SU-DHL-6 (cell line): ENCODE results near the gene YWHAQ.

ENCODE experiments used
- H2AFZ ChIP-seq: fragments of 200-600 bp; sonication (generic); 2 replicates; pipeline ENCODE4 v1.6.1; 2014; ENCODE audit warnings: low read depth, mild to moderate bottlenecking, moderate library complexity, mixed read lengths, antibody characterized with exemption, low read length; ENCODE audit not compliant: severe bottlenecking
- H3F3A ChIP-seq: fragments of 200-600 bp; shearing (Covaris generic); 2 replicates; pipeline ENCODE4 v1.6.0; 2016; ENCODE audit warnings: antibody characterized with exemption, mild to moderate bottlenecking; ENCODE audit not compliant: insufficient read depth
- H3K27ac ChIP-seq: fragments of 200-600 bp; sonication (generic); 2 replicates; pipeline ENCODE4 v1.5.1; 2016; ENCODE audit warnings: low read depth, mild to moderate bottlenecking, low read length, moderate library complexity, mixed read lengths
- H3K27me3 ChIP-seq: fragments of 200-600 bp; sonication (generic), shearing (Covaris generic); 2 replicates; pipeline ENCODE4 v1.6.0; 2014; ENCODE audit warnings: mild to moderate bottlenecking, low read length
- H3K36me3 ChIP-seq: fragments of 200-600 bp; sonication (generic); 2 replicates; pipeline ENCODE4 v1.6.1; 2014; ENCODE audit warnings: mild to moderate bottlenecking, low read length, mixed read lengths
- H3K4me2 ChIP-seq: fragments of 300-600, 200-600 bp; shearing (Covaris generic), sonication (generic); 2 replicates; pipeline ENCODE4 v1.6.0; 2014; ENCODE audit warnings: low read length, low read depth, mild to moderate bottlenecking; ENCODE audit not compliant: poor library complexity, severe bottlenecking
- H3K4me3 ChIP-seq: fragments of 200-600 bp; sonication (generic); 2 replicates; pipeline ENCODE4 v1.5.1; 2014; ENCODE audit warnings: antibody characterized with exemption, low read length, mild to moderate bottlenecking, mixed read lengths; ENCODE audit not compliant: insufficient read depth, poor library complexity, severe bottlenecking
- H3K79me2 ChIP-seq: fragments of 200-600 bp; sonication (generic); 2 replicates; pipeline ENCODE4 v1.6.1; 2014; ENCODE audit warnings: mild to moderate bottlenecking, low read length, moderate library complexity; ENCODE audit not compliant: insufficient read depth
- H3K9ac ChIP-seq: fragments of 200-600 bp; sonication (generic); 2 replicates; pipeline ENCODE4 v1.7.0; 2014; ENCODE audit warnings: mild to moderate bottlenecking, low read length
- H3K9me2 ChIP-seq: fragments of 200-600 bp; sonication (generic); replicated peaks from 2 replicates; pipeline ENCODE4 v1.6.1; 2014; ENCODE audit warnings: low read length; ENCODE audit not compliant: insufficient read depth
- H3K9me3 ChIP-seq: fragments of 200-600 bp; sonication (generic); 2 replicates; pipeline ENCODE4 v1.6.1; 2014; ENCODE audit warnings: low read length, mixed read lengths; ENCODE audit not compliant: insufficient read depth
- H4K20me1 ChIP-seq: fragments of 200-600 bp; sonication (generic); 2 replicates; pipeline ENCODE4 v1.6.1; 2014; ENCODE audit warnings: low read depth, mild to moderate bottlenecking, antibody characterized with exemption, low read length, moderate library complexity, mixed read lengths
- CTCF ChIP-seq: fragments of 200-600 bp; sonication (generic); IDR thresholded peaks from one replicate; pipeline ENCODE4 v1.5.1; 2017; ENCODE audit warnings: antibody characterized with exemption, mild to moderate bottlenecking, low read length, moderate library complexity; ENCODE audit not compliant: insufficient read depth, poor library complexity, severe bottlenecking
- EZH2phosphoT487 ChIP-seq: fragments of 200-600 bp; sonication (generic), shearing (Covaris generic); conservative IDR thresholded peaks from 2 replicates; pipeline ENCODE4 v1.6.1; 2018; ENCODE audit warnings: mild to moderate bottlenecking, antibody characterized with exemption, low read length, moderate library complexity, mixed read lengths

YWHAQ gene

DNA sequence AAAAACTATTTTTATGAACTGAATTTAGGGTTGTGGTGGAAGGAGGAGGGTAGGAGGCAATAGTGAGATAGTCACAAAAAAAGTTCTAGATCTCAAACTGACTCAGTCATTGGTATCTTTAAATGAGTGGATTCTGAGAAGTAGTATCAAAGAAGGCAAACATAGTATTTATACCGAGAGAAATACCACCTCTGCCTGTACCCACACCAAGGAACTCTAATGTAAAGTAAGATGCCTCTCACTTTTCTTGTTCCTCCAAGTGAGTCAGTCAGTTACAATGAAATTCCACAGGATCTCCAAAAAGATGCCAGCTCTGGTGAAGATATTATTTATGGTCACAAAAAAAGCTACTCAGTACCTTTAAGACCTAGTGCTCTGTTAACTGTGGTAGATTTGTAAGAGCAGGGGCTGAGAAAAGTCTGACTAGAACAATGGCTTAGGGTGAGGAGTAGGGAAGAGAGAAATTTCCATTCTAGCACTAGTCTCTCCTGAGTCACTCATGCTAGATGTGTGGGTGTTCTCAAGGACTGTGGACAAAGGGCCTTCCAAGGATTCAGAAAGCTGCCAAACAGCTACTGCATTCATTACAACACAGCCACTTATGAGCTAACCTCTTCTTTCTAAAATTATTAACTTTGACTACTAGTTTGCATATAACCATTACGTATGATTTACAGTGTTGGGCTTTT is 36.3 kb downstream of the YWHAQ start:
- Histone ChIP-seq H3K9me3 (no peaks in the 10 kb centered on the region), H3F3A (0 out of 2 replicates have a peak, but pooled peaks cover 3% of the 10 kb centered on the region), H4K20me1 (no peaks in the 10 kb centered on the region; the same call in 1 of the 2 replicates), H2AFZ (no peak overlapping the region), H3K4me3 (no peak overlapping the region), H3K27ac (no peak overlapping the region), H3K27me3 (no peaks in the 10 kb centered on the region), H3K79me2 (peaks cover 88% of the 10 kb centered on the region), H3K4me2 (no peak overlapping the region), H3K36me3 (peaks cover 24% of the 10 kb centered on the region), H3K9me2 (no peaks in the 10 kb centered on the region), H3K9ac (no peak overlapping the region)
- TF ChIP-seq EZH2phosphoT487 (no peak), CTCF (no peak)

GRCh38 chr2:9593925-9594324 is 36.9 kb downstream of the YWHAQ start:
- Histone ChIP-seq H3K9me3 (no peaks in the 10 kb centered on the region), H3K79me2 (peaks cover 82% of the 10 kb centered on the region), H3K9ac (no peak overlapping the region), H3K4me3 (no peak overlapping the region), H3K27me3 (no peaks in the 10 kb centered on the region), H3K27ac (no peak overlapping the region), H4K20me1 (no peaks in the 10 kb centered on the region), H3K9me2 (no peaks in the 10 kb centered on the region), H3K36me3 (peaks cover 22% of the 10 kb centered on the region; the same call in 1 of the 2 replicates), H3K4me2 (no peak overlapping the region), H3F3A (0 out of 2 replicates have a peak, but pooled peaks cover 3% of the 10 kb centered on the region), H2AFZ (no peak overlapping the region)
- no peak for TF ChIP-seq EZH2phosphoT487
- no peak for TF ChIP-seq CTCF

- no peaks in the 10 kb centered on the region for H3K27me3 ChIP-seq
- H3K4me3 ChIP-seq, result no peak overlapping the region
- no peak overlapping the region for H3K27ac ChIP-seq
- no peak overlapping the region for H2AFZ ChIP-seq
- TF ChIP-seq CTCF, result no peak
- TF ChIP-seq EZH2phosphoT487, result no peak
- H3K79me2 ChIP-seq, result peaks cover 70% of the 10 kb centered on the region
- no peaks in the 10 kb centered on the region for H4K20me1 ChIP-seq
- 0 out of 2 replicates have a peak, but pooled peaks cover 3% of the 10 kb centered on the region for H3F3A ChIP-seq
- H3K9me3 ChIP-seq, result no peaks in the 10 kb centered on the region
- peaks cover 16% of the 10 kb centered on the region; the same call in 1 of the 2 replicates for H3K36me3 ChIP-seq
- H3K9ac ChIP-seq, result no peak overlapping the region
- H3K9me2 ChIP-seq, result no peaks in the 10 kb centered on the region
- no peak overlapping the region for H3K4me2 ChIP-seq
Measured at GRCh38 chr2:9592699-9593098, 38.1 kb downstream of the YWHAQ start.
